ENCODE results near the gene KCNH6.

- TF ChIP-seq CTCF (conservative IDR thresholded peaks at IDR 0.05; ENCODE audit: low read depth, low read length) = no peak
- no peak for TF ChIP-seq EZH2 (IDR thresholded peaks at IDR 0.05; ENCODE audit: borderline replicate concordance, low read depth, low read length, poor library complexity, severe bottlenecking)
These were observed 20.0 kb downstream of the KCNH6 start for GRCh38 chr17:63542942-63543821.

Data from A673 (cell line).